HepG2 (cell line): Measurements from ENCODE around the gene AHCY. TPM values are rescaled to one million over a fixed set of nuclear protein-coding genes. Genes with fewer than 3 reads are reported as not detected.

Experiments used
- CAMTA2 ChIP-seq: sonication (generic); formaldehyde crosslinking; IDR thresholded peaks from 2 replicates; pipeline ENCODE4 v1.4.0; 2020; ENCODE audit warnings: mild to moderate bottlenecking, missing genetic modification reagents, borderline replicate concordance
- DZIP1 ChIP-seq: sonication (generic); formaldehyde crosslinking; IDR thresholded peaks from 2 replicates; pipeline ENCODE4 v1.5.0; 2020; ENCODE audit warnings: mild to moderate bottlenecking, missing genetic modification reagents
- FOXK1 ChIP-seq: sonication (generic); formaldehyde crosslinking; IDR thresholded peaks from 2 replicates; pipeline ENCODE4 v1.4.0; 2020; ENCODE audit warnings: low read depth, missing genetic modification reagents, borderline replicate concordance
- HINFP ChIP-seq: sonication (generic); formaldehyde crosslinking; IDR thresholded peaks from 2 replicates; pipeline ENCODE4 v1.4.0; 2020; ENCODE audit warnings: low read depth, mild to moderate bottlenecking, missing genetic modification reagents
- HOXA7 ChIP-seq: sonication (generic); formaldehyde crosslinking; IDR thresholded peaks from 2 replicates; pipeline ENCODE4 v1.8.1; 2022; ENCODE audit warnings: mild to moderate bottlenecking, missing genetic modification reagents, moderate library complexity
- KMT2B ChIP-seq: IDR thresholded peaks from 2 replicates; pipeline ENCODE4 v1.6.1; 2016; ENCODE audit warnings: missing genetic modification reagents, missing compliant biosample characterization
- MIER2 ChIP-seq: IDR thresholded peaks from 2 replicates; pipeline ENCODE4 v1.6.1; 2016; ENCODE audit warnings: missing biosample characterization, missing genetic modification reagents
- MIER3 ChIP-seq: IDR thresholded peaks from 2 replicates; pipeline ENCODE4 v1.6.1; 2016; ENCODE audit warnings: missing compliant biosample characterization, borderline replicate concordance
- NCOR1 ChIP-seq: fragments of 200-600 bp; sonication (generic); IDR thresholded peaks from 2 replicates; pipeline ENCODE4 v1.7.0; 2017; ENCODE audit warnings: antibody characterized with exemption, low read length, borderline replicate concordance
- NFE2 ChIP-seq: sonication (generic); formaldehyde crosslinking; IDR thresholded peaks from 2 replicates; pipeline ENCODE4 v1.4.0; 2020; ENCODE audit warnings: missing genetic modification reagents
- PLSCR1 ChIP-seq: sonication (generic); formaldehyde crosslinking; IDR thresholded peaks from 2 replicates; pipeline ENCODE4 v1.5.0; 2020; ENCODE audit warnings: missing genetic modification reagents, mild to moderate bottlenecking, borderline replicate concordance
- ZFP37 ChIP-seq: sonication (generic); formaldehyde crosslinking; IDR thresholded peaks from 2 replicates; pipeline ENCODE4 v1.4.0; 2020; ENCODE audit warnings: missing genetic modification reagents, borderline replicate concordance
- ZMAT5 ChIP-seq: sonication (generic); formaldehyde crosslinking; IDR thresholded peaks from 2 replicates; pipeline ENCODE4 v1.5.0; 2020; ENCODE audit warnings: mild to moderate bottlenecking, low read depth, missing genetic modification reagents, borderline replicate concordance
- ZNF30 ChIP-seq: sonication (generic); formaldehyde crosslinking; IDR thresholded peaks from 2 replicates; pipeline ENCODE4 v1.5.0; 2020; ENCODE audit warnings: mild to moderate bottlenecking, missing genetic modification reagents
- ZNF34 ChIP-seq: sonication (generic); formaldehyde crosslinking; IDR thresholded peaks from 2 replicates; pipeline ENCODE4 v1.4.0; 2020; ENCODE audit warnings: mild to moderate bottlenecking, missing genetic modification reagents, borderline replicate concordance
- ZNF674 ChIP-seq: sonication (generic); formaldehyde crosslinking; IDR thresholded peaks from 2 replicates; pipeline ENCODE4 v1.5.0; 2020; ENCODE audit warnings: low read depth, mild to moderate bottlenecking, missing genetic modification reagents
- ZNF770 ChIP-seq: sonication (generic); formaldehyde crosslinking; IDR thresholded peaks from 2 replicates; pipeline ENCODE4 v1.5.0; 2020; ENCODE audit warnings: mild to moderate bottlenecking, missing genetic modification reagents
- ZNF773 ChIP-seq: sonication (generic); formaldehyde crosslinking; IDR thresholded peaks from 2 replicates; pipeline ENCODE4 v1.4.0; 2020; ENCODE audit warnings: missing genetic modification reagents, borderline replicate concordance
- ZNF790 ChIP-seq: sonication (generic); formaldehyde crosslinking; IDR thresholded peaks from 2 replicates; pipeline ENCODE4 v1.8.0; 2022; ENCODE audit warnings: missing genetic modification reagents, mild to moderate bottlenecking, borderline replicate concordance
- ZNF841 ChIP-seq: sonication (generic); formaldehyde crosslinking; IDR thresholded peaks from 2 replicates; pipeline ENCODE4 v1.8.1; 2023; ENCODE audit warnings: missing genetic modification reagents, borderline replicate concordance
- ZNF878 ChIP-seq: sonication (generic); formaldehyde crosslinking; IDR thresholded peaks from 2 replicates; pipeline ENCODE4 v1.8.1; 2023; ENCODE audit warnings: mild to moderate bottlenecking, missing genetic modification reagents, moderate library complexity
- polyA plus RNA-seq, 8 experiments: library from polyadenylated mRNA; depleted of rRNA in 3 of 8; stranded (reverse) in 7 of 8; unstranded in 1 of 8; fragments of >200 nt; fragmentation: Illumina TruSeq in 4 of 8; extraction: Trizol in 4 of 8; gene quantifications; 2 replicates each; pipeline versions ENCODE4 v1.2.1 to v1.2.3, GENCODE V29; 2011 to 2016; ENCODE audit warnings: low read depth in 4 of 8, missing spikeins in 1 of 8, mixed read lengths in 1 of 8; ENCODE audit not compliant: insufficient read depth in 1 of 8
- total RNA-seq, 5 experiments: library from RNA; depleted of rRNA; stranded (reverse); fragments of >200 nt; fragmentation: Illumina TruSeq; extraction: Trizol; gene quantifications; 2 replicates each; pipeline ENCODE4 v1.2.3, GENCODE V29; 2016; ENCODE audit warnings: low read depth in 1 of 5

The AHCY gene
- total and polyA plus RNA-seq, 2 of the 13 experiments (the other 11 are each of a cell fraction or from before 2014, with no cell fraction given): 407 to 419 TPM

GRCh38 chr20:34311118-34312023 lies 8.2 kb upstream of the AHCY start (continued):
- TF ChIP-seq MIER2: peak; percentile 68; the same call in 1 of the 2 replicates
- TF ChIP-seq ZFP37 (CRISPR knock-in tag): peak; percentile 94
- no peak for TF ChIP-seq ZMAT5
- peak; percentile 94 for TF ChIP-seq MIER3
- no peak for TF ChIP-seq NFE2
- no peak for TF ChIP-seq DZIP1 (CRISPR knock-in tag)
- peak; percentile 76; the same call in 1 of the 2 replicates for TF ChIP-seq FOXK1 (CRISPR knock-in tag)
- TF ChIP-seq ZNF770 (CRISPR knock-in tag): peak; percentile 66; the same call in 1 of the 2 replicates
- TF ChIP-seq PLSCR1 (CRISPR knock-in tag): no peak
- TF ChIP-seq ZNF773 (CRISPR knock-in tag): 0 out of 2 replicates have a peak, but pooled peaks have one; percentile 46
- TF ChIP-seq CAMTA2 (CRISPR knock-in tag): no peak
- peak; percentile 91 for TF ChIP-seq ZNF878 (CRISPR knock-in tag)
- TF ChIP-seq NCOR1: peak; percentile 93
- 0 out of 2 replicates have a peak, but pooled peaks have one; percentile 66 for TF ChIP-seq ZNF674
- no peak for TF ChIP-seq ZNF790 (CRISPR knock-in tag)
- no peak; the same call in 1 of the 2 replicates for TF ChIP-seq KMT2B (CRISPR knock-in tag)
- TF ChIP-seq ZNF841 (CRISPR knock-in tag): no peak
- TF ChIP-seq ZNF30: no peak
- no peak for TF ChIP-seq ZNF34
- TF ChIP-seq HOXA7 (CRISPR knock-in tag): no peak
- TF ChIP-seq HINFP: peak; percentile 83; the same call in 1 of the 2 replicates
